Endothelial cell of umbilical vein (primary cell): Measurements from ENCODE around the gene PRLR. TPM values are rescaled to one million over a fixed set of nuclear protein-coding genes. Genes with fewer than 3 reads are reported as not detected.

ENCODE experiments used
- BruUV-seq: library from RNA; stranded (reverse); fragments of 400-500 nt; replicated peaks from 2 replicates; lab custom pipeline; 2021; lab: Mats Ljungman, UMichigan
- CTCF ChIA-PET: fragments of 300-600, 350-600 bp; sonication (Branson Sonifier 250); formaldehyde crosslinking; loops from one replicate; lab custom pipeline; 2021; ENCODE audit warnings: antibody characterized with exemption, inconsistent platforms; lab: Charles Lee
- POLR2A ChIA-PET: fragments of 300-600, 350-600 bp; sonication (Branson Sonifier 250); formaldehyde crosslinking; loops from one replicate; lab custom pipeline; 2021; ENCODE audit warnings: antibody characterized with exemption, inconsistent platforms; lab: Charles Lee
- DNase-seq: peaks from one replicate; pipeline ENCODE4 v3.0.0-alpha.2; 2011; ENCODE audit warnings: low read depth, low spot score
- FAIRE-seq: peaks from 2 replicates; lab custom pipeline; 2011; peaks lifted over from hg19 to GRCh38; lab: Jason Lieb, UNC
- H2AFZ ChIP-seq: 2 replicates; pipeline ENCODE4 v1.6.0; 2012; ENCODE audit warnings: low read depth, low read length, control low read depth, inconsistent platforms
- H3K27ac ChIP-seq: 2 replicates; pipeline ENCODE4 v1.5.1; 2011; ENCODE audit warnings: low read depth, mild to moderate bottlenecking, control low read depth, low read length, moderate library complexity; ENCODE audit not compliant: insufficient read depth
- H3K27me3 ChIP-seq, 2 experiments: 2 replicates each; pipeline versions ENCODE4 v1.6.0 to v1.6.1; 2011; ENCODE audit warnings: low read length in 2 of 2, mixed read lengths in 1 of 2; ENCODE audit not compliant: control insufficient read depth in 2 of 2, insufficient read depth in 2 of 2
- H3K36me3 ChIP-seq, 2 experiments: 2 replicates in 1 of 2; 3 replicates in 1 of 2; pipeline ENCODE4 v1.5.1; 2011; ENCODE audit warnings: low read length in 2 of 2, mild to moderate bottlenecking in 1 of 2, moderate library complexity in 1 of 2; ENCODE audit not compliant: control insufficient read depth in 2 of 2, insufficient read depth in 2 of 2; ENCODE audit errors: extremely low read depth in 1 of 2
- H3K4me1 ChIP-seq: 3 replicates; pipeline ENCODE4 v1.5.1; 2011; ENCODE audit warnings: mild to moderate bottlenecking, low read length; ENCODE audit not compliant: control insufficient read depth, insufficient read depth; ENCODE audit errors: extremely low read depth
- H3K4me2 ChIP-seq: 2 replicates; pipeline ENCODE4 v1.6.1; 2011; ENCODE audit warnings: low read length, control low read depth, mixed read lengths; ENCODE audit not compliant: insufficient read depth
- H3K4me3 ChIP-seq, 3 experiments: fragments of 200-600 bp in 1 of 3; sonication (generic), shearing (Covaris generic) in 1 of 3; replicated peaks in 1 of 3; 2 replicates each; pipeline ENCODE4 v1.5.1; 2011 to 2016; ENCODE audit warnings: control low read depth in 3 of 3, low read length in 3 of 3, mild to moderate bottlenecking in 2 of 3, inconsistent platforms in 1 of 3, low read depth in 1 of 3, moderate library complexity in 1 of 3; ENCODE audit not compliant: insufficient read depth in 1 of 3
- H3K79me2 ChIP-seq: 2 replicates; pipeline ENCODE4 v1.6.0; 2012; ENCODE audit warnings: low read length, inconsistent platforms; ENCODE audit not compliant: control insufficient read depth, insufficient read depth
- H3K9ac ChIP-seq: replicated peaks from 2 replicates; pipeline ENCODE3; 2011; ENCODE audit warnings: low read length, control low read depth; ENCODE audit not compliant: insufficient read depth; ENCODE audit errors: extremely low read depth
- H3K9me1 ChIP-seq: replicated peaks from 3 replicates; pipeline ENCODE4 v1.6.0; 2011; ENCODE audit warnings: mild to moderate bottlenecking, low read length; ENCODE audit not compliant: control insufficient read depth, insufficient read depth; ENCODE audit errors: extremely low read depth
- H3K9me3 ChIP-seq: replicated peaks from 2 replicates; pipeline ENCODE4 v1.5.1; 2012; ENCODE audit warnings: low read length, inconsistent platforms; ENCODE audit not compliant: control insufficient read depth, insufficient read depth
- H4K20me1 ChIP-seq: replicated peaks from 2 replicates; pipeline ENCODE3; 2011; ENCODE audit warnings: mild to moderate bottlenecking, low read length; ENCODE audit not compliant: control insufficient read depth, insufficient read depth; ENCODE audit errors: extremely low read depth
- CTCF ChIP-seq, 2 donors: IDR thresholded peaks; 1 replicate in 1 of 2; 2 replicates in 1 of 2; pipeline ENCODE4 v1.5.1; 2011; ENCODE audit warnings: low read length in 2 of 2, mild to moderate bottlenecking in 2 of 2, moderate library complexity in 2 of 2, control low read depth in 1 of 2, inconsistent platforms in 1 of 2, low read depth in 1 of 2; ENCODE audit not compliant: insufficient read depth in 1 of 2; ENCODE audit errors: extremely low read depth in 1 of 2
- EZH2 ChIP-seq: IDR thresholded peaks from 2 replicates; pipeline ENCODE4 v1.6.1; 2012; ENCODE audit warnings: borderline replicate concordance, low read depth, mild to moderate bottlenecking, moderate library complexity, low read length, inconsistent platforms; ENCODE audit not compliant: severe bottlenecking
- FOS ChIP-seq: IDR thresholded peaks from 2 replicates; pipeline ENCODE4 v1.6.1; 2011; ENCODE audit warnings: mild to moderate bottlenecking, low read length, moderate library complexity, borderline replicate concordance; ENCODE audit not compliant: insufficient read depth
- GATA2 ChIP-seq: IDR thresholded peaks from 2 replicates; pipeline ENCODE4 v1.7.0; 2011; ENCODE audit warnings: low read depth, mild to moderate bottlenecking, moderate library complexity, mixed read lengths, low read length; ENCODE audit not compliant: insufficient read length, insufficient read depth
- JUN ChIP-seq: IDR thresholded peaks from 2 replicates; pipeline ENCODE4 v1.6.1; 2011; ENCODE audit warnings: borderline replicate concordance, low read depth; ENCODE audit not compliant: insufficient read length, insufficient read depth
- MYC ChIP-seq: IDR thresholded peaks from one replicate; pipeline ENCODE4 v1.6.1; 2011; ENCODE audit warnings: mild to moderate bottlenecking, low read depth, low read length
- POLR2A ChIP-seq: IDR thresholded peaks from 2 replicates; pipeline ENCODE4 v1.6.1; 2012; ENCODE audit warnings: low read depth, mild to moderate bottlenecking, control low read depth, low read length
- POLR2AphosphoS5 ChIP-seq: IDR thresholded peaks from 2 replicates; pipeline ENCODE4 v1.6.1; 2012; ENCODE audit warnings: low read depth, mild to moderate bottlenecking, control low read depth, low read length, moderate library complexity; ENCODE audit not compliant: insufficient read depth
- dilution Hi-C: fragments of 300-500 bp; cut with MboI; formaldehyde crosslinking; loops from one replicate; pipeline ENCODE4 v1.15.0; 2019; ENCODE audit warnings: low sequenced_read_pairs; ENCODE audit not compliant: extremely low pct_ligation_motif_present
- intact Hi-C: fragments of 100-400 bp; cut with micrococcal nuclease; formaldehyde crosslinking; loops from one replicate; pipeline ENCODE4 v1.10.0; 2022
- polyA plus RNA-seq, 4 experiments: library from polyadenylated mRNA; depleted of rRNA in 3 of 4; stranded (reverse) in 3 of 4; unstranded in 1 of 4; fragments of >200 nt; gene quantifications; 2 replicates each; pipeline versions ENCODE4 v1.2.1 to v1.2.3, GENCODE V29; 2011 to 2012; ENCODE audit warnings: missing spikeins in 1 of 4
- total RNA-seq: library from RNA; stranded (reverse); gene quantifications from 2 replicates; pipeline ENCODE4 v1.2.3, GENCODE V29; 2021
- TF ChIP-seq, protein P1 (sequence below): IDR thresholded peaks from 2 replicates; pipeline ENCODE4 v1.6.1; 2011; ENCODE audit not compliant: insufficient read depth, insufficient read length

The PRLR gene
- total and polyA plus RNA-seq, 2 donors (not counting 3 experiments of a cell fraction or from before 2014, with no cell fraction given), result not detected

- no peak overlapping the region for H2AFZ ChIP-seq
- no peak overlapping the region for H3K4me2 ChIP-seq
- dilution Hi-C loops (no loop called here), intact Hi-C loops (no loop called here)
- H3K27me3 ChIP-seq, result no peaks in the 10 kb centered on the region
- TF ChIP-seq CTCF (IDR thresholded peaks at IDR 0.05; ENCODE audit: extremely low read depth in 1 of 2, insufficient read depth in 1 of 2, low read depth in 1 of 2, low read length in 2 of 2) (no peak), POLR2A (no peak), EZH2 (no peak), FOS (no peak), MYC (no peak)
- H4K20me1 ChIP-seq, result no peaks in the 10 kb centered on the region
- ChIA-PET POLR2A (no interaction called here), CTCF (no interaction called here)
- no peaks in the 10 kb centered on the region for H3K36me3 ChIP-seq
- FAIRE-seq (no peak), DNase-seq (no peak)
- H3K4me3 ChIP-seq, result no peak overlapping the region
- H3K27ac ChIP-seq, result no peak overlapping the region
- no peak overlapping the region for H3K9ac ChIP-seq
- H3K4me1 ChIP-seq, result no peaks in the 10 kb centered on the region
- no TSS peak for BruUV-seq
- no peaks in the 10 kb centered on the region for H3K9me1 ChIP-seq
- H3K9me3 ChIP-seq, result no peaks in the 10 kb centered on the region
- H3K79me2 ChIP-seq, result no peaks in the 10 kb centered on the region
Measured at GRCh38 chr5:35218981-35219380, 11.3 kb downstream of the PRLR start.

- dilution Hi-C loops (no loop called here), intact Hi-C loops (no loop called here)
- no TSS peak for BruUV-seq
- H3K27me3 ChIP-seq, result no peaks in the 10 kb centered on the region
- H3K4me1 ChIP-seq, result no peaks in the 10 kb centered on the region
- H3K79me2 ChIP-seq, result no peaks in the 10 kb centered on the region
- no peak overlapping the region for H3K27ac ChIP-seq
- H3K9me1 ChIP-seq, result no peaks in the 10 kb centered on the region
- TF ChIP-seq GATA2 (no peak), MYC (no peak), EZH2 (no peak), CTCF (IDR thresholded peaks at IDR 0.05; ENCODE audit: extremely low read depth in 1 of 2, insufficient read depth in 1 of 2, low read depth in 1 of 2, low read length in 2 of 2) (no peak), POLR2AphosphoS5 (no peak), JUN (no peak), POLR2A (no peak), FOS (no peak)
- TF ChIP-seq, protein P1, sequence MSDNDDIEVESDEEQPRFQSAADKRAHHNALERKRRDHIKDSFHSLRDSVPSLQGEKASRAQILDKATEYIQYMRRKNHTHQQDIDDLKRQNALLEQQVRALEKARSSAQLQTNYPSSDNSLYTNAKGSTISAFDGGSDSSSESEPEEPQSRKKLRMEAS, result no peak
- H3K9ac ChIP-seq, result no peak overlapping the region
- H4K20me1 ChIP-seq, result no peaks in the 10 kb centered on the region
- ChIA-PET POLR2A (no interaction called here), CTCF (interaction anchor here (1.9 kb wide), 1 partner anchor 12 kb away, joined by 4 read pairs; no protein-coding TSS in a partner anchor)
- no peaks in the 10 kb centered on the region for H3K9me3 ChIP-seq
- no peak overlapping the region for H2AFZ ChIP-seq
- FAIRE-seq, result no peak
- DNase-seq, result no peak
- H3K36me3 ChIP-seq, result no peaks in the 10 kb centered on the region
- no peak overlapping the region for H3K4me3 ChIP-seq
- no peak overlapping the region for H3K4me2 ChIP-seq
Measured at GRCh38 chr5:35214051-35214450, 16.2 kb downstream of the PRLR start.
